Measurements from ENCODE around the gene SPATC1L.
A peak's percentile ranks its signal among the peaks of the same experiment; 100 is the strongest.

The SPATC1L gene

GRCh38 chr21:46135782-46136395, 48.4 kb downstream of the SPATC1L start (continued):
- TF ChIP-seq GLIS1 (tag by site-specific recombination; IDR thresholded peaks at IDR 0.05) (0 out of 2 replicates have a peak, but pooled peaks have one; percentile 10), ZNF488 (tag by site-specific recombination; IDR thresholded peaks at IDR 0.05) (no peak), TRIM28 (IDR thresholded peaks at IDR 0.05; ENCODE audit: borderline replicate concordance, low read length) (no peak)

- Histone ChIP-seq H3K9me3 (ENCODE audit: control insufficient read depth, insufficient read depth, low read depth, low read length) (no peaks in the 10 kb centered on the region), H3K4me1 (ENCODE audit: control insufficient read depth, insufficient read depth, low read length) (no peaks in the 10 kb centered on the region), H3K36me3 (ENCODE audit: control insufficient read depth in 2 of 2, insufficient read depth in 1 of 2, low read length in 2 of 2) (peaks cover 0 to 5% of the 10 kb centered on the region in 2 experiments; a peak in 1 of 3 replicates), H3K4me3 (ENCODE audit: low read depth, low read length) (no peak overlapping the region), H3K27ac (ENCODE audit: extremely low read depth, low read depth, low read length) (no peak overlapping the region)
- TF ChIP-seq BCL11A (tag by site-specific recombination; IDR thresholded peaks at IDR 0.05; ENCODE audit: low read depth), result no peak
- no peak for TF ChIP-seq AEBP2 (tag by site-specific recombination; IDR thresholded peaks at IDR 0.05; ENCODE audit: borderline replicate concordance)
- no peak for TF ChIP-seq ZNF555 (tag by site-specific recombination; conservative IDR thresholded peaks at IDR 0.05)
- TF ChIP-seq ZNF768 (tag by site-specific recombination; IDR thresholded peaks at IDR 0.05), result no peak
- TF ChIP-seq ZNF157 (tag by site-specific recombination; IDR thresholded peaks at IDR 0.05), result no peak
- no peak for TF ChIP-seq ZNF561 (tag by site-specific recombination; IDR thresholded peaks at IDR 0.05; ENCODE audit: borderline replicate concordance)
- ChIA-PET POLR2A (no interaction called here), CTCF (no interaction called here)
Observed at GRCh38 chr21:46131838-46132651, 52.2 kb downstream of the SPATC1L start.

GRCh38 chr21:46131588-46131837, 52.7 kb downstream of the SPATC1L start:
- H3K27ac ChIP-seq (ENCODE audit: extremely low read depth, low read depth, low read length), result no peak overlapping the region
- TF ChIP-seq ZNF664 (tag by site-specific recombination; IDR thresholded peaks at IDR 0.05) (no peak), ZFP37 (tag by site-specific recombination; IDR thresholded peaks at IDR 0.05) (no peak), ZNF266 (tag by site-specific recombination; IDR thresholded peaks at IDR 0.05; ENCODE audit: low read depth) (no peak), ZNF530 (tag by site-specific recombination; IDR thresholded peaks at IDR 0.05; ENCODE audit: low read depth) (no peak), ZNF155 (tag by site-specific recombination; IDR thresholded peaks at IDR 0.05) (no peak), ZXDB (tag by site-specific recombination; IDR thresholded peaks at IDR 0.05) (no peak)
- no peaks in the 10 kb centered on the region for H3K4me1 ChIP-seq (ENCODE audit: control insufficient read depth, insufficient read depth, low read length)
- no peak overlapping the region for H3K4me3 ChIP-seq (ENCODE audit: low read depth, low read length)
- ChIA-PET CTCF (interaction anchor here (3.4 kb wide), 1 partner anchor 12 kb away, joined by 14 read pairs; no protein-coding TSS in a partner anchor), POLR2A (no interaction called here)
- H3K36me3 ChIP-seq (ENCODE audit: control insufficient read depth in 2 of 2, insufficient read depth in 1 of 2, low read length in 2 of 2), result peaks cover 0 to 9% of the 10 kb centered on the region in 2 experiments; a peak in 1 of 3 replicates
- H3K9me3 ChIP-seq (ENCODE audit: control insufficient read depth, insufficient read depth, low read depth, low read length), result no peaks in the 10 kb centered on the region

- Histone ChIP-seq H3K4me1 (ENCODE audit: control insufficient read depth, insufficient read depth, low read length) (no peaks in the 10 kb centered on the region), H3K36me3 (ENCODE audit: control insufficient read depth in 2 of 2, insufficient read depth in 1 of 2, low read length in 2 of 2) (peaks cover 0 to 12% of the 10 kb centered on the region in 2 experiments; a peak in 1 of 3 replicates), H3K9me3 (ENCODE audit: control insufficient read depth, insufficient read depth, low read depth, low read length) (no peaks in the 10 kb centered on the region), H3K27ac (ENCODE audit: extremely low read depth, low read depth, low read length) (no peak overlapping the region), H3K4me3 (ENCODE audit: low read depth, low read length) (no peak overlapping the region)
- ChIA-PET POLR2A (no interaction called here), CTCF (interaction anchor here (3.4 kb wide), 1 partner anchor 12 kb away, joined by 14 read pairs; no protein-coding TSS in a partner anchor)
- TF ChIP-seq ZNF530 (tag by site-specific recombination; IDR thresholded peaks at IDR 0.05; ENCODE audit: low read depth) (no peak), ZNF645 (tag by site-specific recombination; IDR thresholded peaks at IDR 0.05) (no peak), IKZF3 (tag by site-specific recombination; IDR thresholded peaks at IDR 0.05) (no peak), ZNF560 (tag by site-specific recombination; IDR thresholded peaks at IDR 0.05; ENCODE audit: borderline replicate concordance) (no peak), ZNF660 (tag by site-specific recombination; IDR thresholded peaks at IDR 0.05) (no peak), TRIM28 (IDR thresholded peaks at IDR 0.05; ENCODE audit: borderline replicate concordance, low read length) (no peak), ZNF23 (tag by site-specific recombination; IDR thresholded peaks at IDR 0.05; ENCODE audit: borderline replicate concordance) (no peak), ZNF404 (tag by site-specific recombination; IDR thresholded peaks at IDR 0.05) (no peak), ZNF140 (tag by site-specific recombination; IDR thresholded peaks at IDR 0.05) (no peak), ZNF335 (tag by site-specific recombination; conservative IDR thresholded peaks at IDR 0.05) (no peak)
Observed at GRCh38 chr21:46130831-46131587, 53.2 kb downstream of the SPATC1L start.

Measured in HEK293 (cell line).